CD14-positive monocyte (primary cell): Measurements from ENCODE around the gene MIAT. TPM values are rescaled to one million over a fixed set of nuclear protein-coding genes. Genes with fewer than 3 reads are reported as not detected.

Experiments
- DNase-seq, 3 donors: peaks; one replicate each; pipeline ENCODE4 v3.0.0-alpha.2; 2011 to 2022
- H2AFZ ChIP-seq: 2 replicates; pipeline ENCODE4 v1.6.0; 2012; ENCODE audit warnings: mild to moderate bottlenecking, low read depth, low read length, inconsistent platforms; ENCODE audit not compliant: insufficient read depth, poor library complexity, severe bottlenecking
- H3K27ac ChIP-seq, 2 donors: 1 replicate in 1 of 2; 2 replicates in 1 of 2; pipeline ENCODE4 v1.5.1; 2012 to 2013; ENCODE audit warnings: low read length in 2 of 2, control low read depth in 1 of 2, inconsistent platforms in 1 of 2, low read depth in 1 of 2, mild to moderate bottlenecking in 1 of 2
- H3K27me3 ChIP-seq, 2 donors: one replicate each; pipeline versions ENCODE4 v1.6.0 to v1.6.1; 2011 to 2013; ENCODE audit warnings: low read length in 2 of 2; ENCODE audit not compliant: control insufficient read depth in 2 of 2, insufficient read depth in 2 of 2
- H3K36me3 ChIP-seq, 2 donors: replicated peaks in 1 of 2; 1 replicate in 1 of 2; 2 replicates in 1 of 2; pipeline versions ENCODE4 v1.5.1 to v1.6.1; 2012 to 2013; ENCODE audit warnings: low read length in 2 of 2, control low read depth in 1 of 2, inconsistent platforms in 1 of 2, mild to moderate bottlenecking in 1 of 2; ENCODE audit not compliant: insufficient read depth in 2 of 2, control insufficient read depth in 1 of 2
- H3K4me1 ChIP-seq, 2 donors: 1 replicate in 1 of 2; 2 replicates in 1 of 2; pipeline versions ENCODE4 v1.5.1 to v1.6.1; 2012 to 2013; ENCODE audit warnings: low read length in 2 of 2, control low read depth in 1 of 2, inconsistent platforms in 1 of 2, mild to moderate bottlenecking in 1 of 2, moderate library complexity in 1 of 2; ENCODE audit not compliant: insufficient read depth in 2 of 2, control insufficient read depth in 1 of 2
- H3K4me2 ChIP-seq: replicated peaks from 2 replicates; pipeline ENCODE3; 2012; ENCODE audit warnings: low read length, moderate library complexity, mild to moderate bottlenecking; ENCODE audit not compliant: poor library complexity, severe bottlenecking; ENCODE audit errors: extremely low read depth
- H3K4me3 ChIP-seq, 3 experiments: fragments of 200-600 bp in 1 of 3; sonication (generic) in 1 of 3; replicated peaks in 1 of 3; 1 replicate in 2 of 3; 2 replicates in 1 of 3; pipeline ENCODE4 v1.5.1; 2011 to 2013; ENCODE audit warnings: low read length in 3 of 3, mild to moderate bottlenecking in 3 of 3, control low read depth in 2 of 3, low read depth in 2 of 3, inconsistent platforms in 1 of 3, moderate library complexity in 1 of 3
- H3K79me2 ChIP-seq: 2 replicates; pipeline ENCODE4 v1.6.0; 2012; ENCODE audit warnings: mild to moderate bottlenecking, control low read depth, inconsistent platforms, low read length, moderate library complexity; ENCODE audit not compliant: insufficient read depth
- H3K9ac ChIP-seq: 2 replicates; pipeline ENCODE4 v1.6.0; 2017; ENCODE audit warnings: low read length, mild to moderate bottlenecking; ENCODE audit not compliant: insufficient read depth, poor library complexity, severe bottlenecking
- H3K9me3 ChIP-seq, 2 donors: replicated peaks in 1 of 2; 1 replicate in 1 of 2; 2 replicates in 1 of 2; pipeline versions ENCODE4 v1.5.1 to v1.6.1; 2012 to 2013; ENCODE audit warnings: low read length in 2 of 2, control low read depth in 1 of 2; ENCODE audit not compliant: control insufficient read depth in 1 of 2, insufficient read depth in 1 of 2
- H4K20me1 ChIP-seq: 2 replicates; pipeline ENCODE4 v1.6.0; 2012; ENCODE audit warnings: mild to moderate bottlenecking, low read length, control low read depth, moderate library complexity; ENCODE audit not compliant: insufficient read depth
- H3K27ac Mint-ChIP-seq, 7 donors: one replicate each; pipeline ENCODE4 v1.8.0; 2020; ENCODE audit warnings: mild to moderate bottlenecking in 7 of 7, mixed read lengths in 7 of 7, moderate library complexity in 6 of 7, inconsistent platforms in 2 of 7
- H3K27me3 Mint-ChIP-seq, 3 donors: one replicate each; pipeline ENCODE4 v1.8.0; 2021 to 2022; ENCODE audit warnings: low read depth in 3 of 3, mild to moderate bottlenecking in 3 of 3, mixed read lengths in 3 of 3, moderate library complexity in 3 of 3, inconsistent platforms in 1 of 3
- H3K36me3 Mint-ChIP-seq, 2 donors: one replicate each; pipeline ENCODE4 v1.8.0; 2020; ENCODE audit warnings: mixed read lengths in 2 of 2, inconsistent platforms in 1 of 2, mild to moderate bottlenecking in 1 of 2
- H3K4me1 Mint-ChIP-seq: one replicate; pipeline ENCODE4 v1.8.0; 2020; ENCODE audit warnings: mild to moderate bottlenecking, mixed read lengths
- H3K4me3 Mint-ChIP-seq, 2 donors: one replicate each; pipeline ENCODE4 v1.8.0; 2020; ENCODE audit warnings: mild to moderate bottlenecking in 2 of 2, mixed read lengths in 2 of 2, moderate library complexity in 1 of 2
- H3K9me3 Mint-ChIP-seq, 7 donors: one replicate each; pipeline ENCODE4 v1.8.0; 2020 to 2022; ENCODE audit warnings: mixed read lengths in 7 of 7, mild to moderate bottlenecking in 6 of 7, moderate library complexity in 6 of 7, inconsistent platforms in 2 of 7
- CTCF ChIP-seq: fragments of 200-600 bp; IDR thresholded peaks from one replicate; pipeline ENCODE4 v1.8.0; 2022; ENCODE audit warnings: antibody characterized with exemption, mild to moderate bottlenecking
- WGBS: methylation state at CpG from one replicate; pipeline ENCODE4 v1.1.5; 2013; ENCODE audit warnings: missing lambda C conversion rate; ENCODE audit not compliant: insufficient coverage; 5-methylcytosine and 5-hydroxymethylcytosine counted together
- intact Hi-C, 2 donors: fragments of 100-400 bp; cut with micrococcal nuclease; formaldehyde crosslinking; loops; one replicate each; pipeline versions ENCODE4 v1.15.0 to v1.15.1; 2023
- polyA plus RNA-seq, 3 donors: library from polyadenylated mRNA; depleted of rRNA in 1 of 3; unstranded in 2 of 3; stranded (reverse) in 1 of 3; fragments of 300-500 nt in 2 of 3; fragments of >200 nt in 1 of 3; fragmentation: Illumina TruSeq in 2 of 3; gene quantifications; 1 replicate in 2 of 3; 2 replicates in 1 of 3; pipeline ENCODE4 v1.2.3, GENCODE V29; 2012 to 2021

The MIAT gene
- polyA plus RNA-seq, 3 donors: 0.02 to 0.17 (median 0.03) TPM

- Histone ChIP-seq H2AFZ (no peak overlapping the region), H3K27me3 (no peaks in the 10 kb centered on the region), H4K20me1 (peaks cover 11% of the 10 kb centered on the region), H3K4me1 (peaks cover 11 to 13% of the 10 kb centered on the region in 2 donors), H3K27ac (no peak overlapping the region), H3K4me3 (no peak overlapping the region), H3K79me2 (no peaks in the 10 kb centered on the region), H3K9ac (no peak overlapping the region), H3K9me3 (no peaks in the 10 kb centered on the region), H3K4me2 (no peak overlapping the region), H3K36me3 (peaks cover 30 to 69% of the 10 kb centered on the region in 2 donors)
- Mint-ChIP-seq H3K9me3 (no peaks in the 10 kb centered on the region), H3K4me1 (peaks cover 20% of the 10 kb centered on the region), H3K27ac (no peak overlapping the region), H3K27me3 (peaks cover 0 to 2% (median 0%) of the 10 kb centered on the region in 3 donors), H3K4me3 (no peak overlapping the region), H3K36me3 (peaks cover 52 to 66% of the 10 kb centered on the region in 2 donors)
- no peak for DNase-seq
- 100% methylated on average over 3 of the region's 6 CpGs for WGBS
- intact Hi-C loops: no loop called here
- TF ChIP-seq CTCF: no peak
Measured at GRCh38 chr22:26715392-26715936, 58.1 kb downstream of the MIAT start.

GRCh38 chr22:26718488-26718887, 61.1 kb downstream of the MIAT start:
- peaks cover 0 to 3% (median 0%) of the 10 kb centered on the region in 7 donors for H3K9me3 Mint-ChIP-seq
- intact Hi-C loops: no loop called here

More at GRCh38 chr22:26718488-26718887, 61.1 kb downstream of the MIAT start:
- Mint-ChIP-seq H3K36me3 (peaks cover 75 to 80% of the 10 kb centered on the region in 2 donors), H3K27ac (no peak overlapping the region), H3K4me1 (peaks cover 4% of the 10 kb centered on the region), H3K4me3 (no peak overlapping the region), H3K27me3 (peaks cover 0 to 2% (median 0%) of the 10 kb centered on the region in 3 donors)
- WGBS: 96% methylated on average over 4 of the region's 5 CpGs
- Histone ChIP-seq H3K4me1 (no peaks in the 10 kb centered on the region), H3K9ac (no peak overlapping the region), H3K4me2 (no peak overlapping the region), H4K20me1 (peaks cover 11% of the 10 kb centered on the region), H3K9me3 (no peaks in the 10 kb centered on the region), H3K4me3 (no peak overlapping the region), H3K36me3 (peaks cover 39 to 85% of the 10 kb centered on the region in 2 donors), H2AFZ (no peak overlapping the region), H3K79me2 (no peaks in the 10 kb centered on the region), H3K27me3 (no peaks in the 10 kb centered on the region), H3K27ac (no peak overlapping the region)
- DNase-seq: no peak
- TF ChIP-seq CTCF: no peak
